PC-9 (cell line): ENCODE results near the gene SMIM20. TPM values are rescaled to one million over a fixed set of nuclear protein-coding genes. Genes with fewer than 3 reads are reported as not detected.

ENCODE experiments used
- BruUV-seq: library from RNA; stranded (reverse); fragments of 400-500 nt; replicated peaks from 2 replicates; lab custom pipeline; 2021; lab: Mats Ljungman, UMichigan
- CTCF ChIA-PET: fragments of 300-600 bp; sonication (Branson Sonifier 250); formaldehyde crosslinking; loops from one replicate; lab custom pipeline; 2022; ENCODE audit warnings: antibody characterized with exemption; lab: Charles Lee
- POLR2A ChIA-PET: fragments of 300-600 bp; sonication (Branson Sonifier 250); formaldehyde crosslinking; loops from one replicate; lab custom pipeline; 2022; ENCODE audit warnings: antibody characterized with exemption; ENCODE audit not compliant: unreplicated experiment; lab: Charles Lee
- DNase-seq, 2 experiments: peaks; one replicate each; pipeline versions ENCODE4 v3.0.0 to v3.0.0-alpha.2; 2015 to 2022; ENCODE audit warnings: mixed read lengths in 1 of 2
- H2AFZ ChIP-seq: fragments of 200-600 bp; sonication (generic); 2 replicates; pipeline ENCODE4 v1.8.1; 2017; ENCODE audit warnings: antibody characterized with exemption
- H3F3A ChIP-seq: fragments of 200-600 bp; sonication (generic); 2 replicates; pipeline ENCODE4 v1.8.1; 2017; ENCODE audit warnings: antibody characterized with exemption, mild to moderate bottlenecking, low read depth; ENCODE audit not compliant: insufficient read depth
- H3K27ac ChIP-seq: fragments of 200-600 bp; sonication (generic); 2 replicates; pipeline ENCODE4 v1.6.1; 2016; ENCODE audit warnings: mixed run types
- H3K27me3 ChIP-seq: fragments of 200-600 bp; sonication (generic); 2 replicates; pipeline ENCODE4 v1.6.1; 2016; ENCODE audit warnings: low read depth, mixed run types; ENCODE audit not compliant: insufficient read depth
- H3K36me3 ChIP-seq: fragments of 200-600 bp; sonication (generic); 2 replicates; pipeline ENCODE4 v1.6.1; 2016; ENCODE audit warnings: low read depth, mixed run types
- H3K4me1 ChIP-seq: fragments of 200-600 bp; sonication (generic); replicated peaks from 2 replicates; pipeline ENCODE4 v1.6.1; 2016; ENCODE audit warnings: mixed run types; ENCODE audit not compliant: insufficient read depth
- H3K4me2 ChIP-seq: fragments of 200-600 bp; sonication (generic); 2 replicates; pipeline ENCODE4 v1.6.1; 2017; ENCODE audit warnings: mixed run types
- H3K4me3 ChIP-seq: fragments of 200-600 bp; sonication (generic); 2 replicates; pipeline ENCODE4 v1.6.1; 2016; ENCODE audit warnings: mixed run types
- H3K79me2 ChIP-seq: fragments of 200-600 bp; sonication (generic); 2 replicates; pipeline ENCODE4 v1.6.1; 2017; ENCODE audit warnings: low read depth, mixed run types
- H3K9me2 ChIP-seq: fragments of 200-600 bp; sonication (generic); 2 replicates; pipeline ENCODE4 v1.8.1; 2017; ENCODE audit warnings: mild to moderate bottlenecking; ENCODE audit not compliant: insufficient read depth
- H3K9me3 ChIP-seq: fragments of 200-600 bp; sonication (generic); 2 replicates; pipeline ENCODE4 v1.8.1; 2016; ENCODE audit warnings: low read depth; ENCODE audit not compliant: insufficient read depth
- H4K20me1 ChIP-seq: fragments of 200-600 bp; sonication (generic); 2 replicates; pipeline ENCODE4 v1.8.1; 2017; ENCODE audit not compliant: insufficient read depth
- EZH2 ChIP-seq: fragments of 200-600 bp; sonication (generic); IDR thresholded peaks from 2 replicates; pipeline ENCODE4 v1.8.0; 2017; ENCODE audit warnings: antibody characterized with exemption, low read depth
- intact Hi-C: fragments of 100-400 bp; cut with micrococcal nuclease; formaldehyde crosslinking; loops from one replicate; pipeline ENCODE4 v1.10.0; 2022; ENCODE audit not compliant: unreplicated experiment
- total RNA-seq: library from RNA; stranded (reverse); gene quantifications from 2 replicates; pipeline ENCODE4 v1.2.3, GENCODE V29; 2021
- TF ChIP-seq, protein P1 (sequence below): fragments of 200-600 bp; sonication (generic); conservative IDR thresholded peaks from 2 replicates; pipeline ENCODE4 v1.6.1; 2017; ENCODE audit warnings: mixed run types, antibody characterized with exemption, mild to moderate bottlenecking, moderate library complexity

SMIM20 gene
- total RNA-seq, 1 experiment from 2014 or later, result 44.2 TPM

DNA sequence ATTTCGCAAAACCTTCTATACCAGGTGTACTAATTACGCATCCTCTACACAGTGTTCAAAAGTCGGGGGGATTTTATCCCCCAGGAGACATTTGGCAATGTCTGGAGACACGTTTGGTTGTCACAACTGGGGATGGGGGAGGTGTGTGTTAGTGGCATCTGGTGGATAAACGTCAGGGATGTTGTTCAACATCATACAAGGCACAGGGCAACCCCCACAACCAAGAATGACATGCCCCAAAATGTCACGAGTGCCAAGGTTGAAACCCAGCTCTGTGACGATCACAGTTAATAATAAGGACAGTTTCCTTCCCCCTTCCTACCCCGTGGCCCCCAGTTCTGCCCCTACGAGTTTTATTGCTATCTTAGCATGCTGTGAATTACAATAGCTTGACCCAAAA lies 35.3 kb upstream of the SMIM20 start:
- no peak overlapping the region for H3K4me3 ChIP-seq
- no peaks in the 10 kb centered on the region for H4K20me1 ChIP-seq
- no peaks in the 10 kb centered on the region for H3K27me3 ChIP-seq
- no peak for TF ChIP-seq EZH2
- TF ChIP-seq, protein P1, sequence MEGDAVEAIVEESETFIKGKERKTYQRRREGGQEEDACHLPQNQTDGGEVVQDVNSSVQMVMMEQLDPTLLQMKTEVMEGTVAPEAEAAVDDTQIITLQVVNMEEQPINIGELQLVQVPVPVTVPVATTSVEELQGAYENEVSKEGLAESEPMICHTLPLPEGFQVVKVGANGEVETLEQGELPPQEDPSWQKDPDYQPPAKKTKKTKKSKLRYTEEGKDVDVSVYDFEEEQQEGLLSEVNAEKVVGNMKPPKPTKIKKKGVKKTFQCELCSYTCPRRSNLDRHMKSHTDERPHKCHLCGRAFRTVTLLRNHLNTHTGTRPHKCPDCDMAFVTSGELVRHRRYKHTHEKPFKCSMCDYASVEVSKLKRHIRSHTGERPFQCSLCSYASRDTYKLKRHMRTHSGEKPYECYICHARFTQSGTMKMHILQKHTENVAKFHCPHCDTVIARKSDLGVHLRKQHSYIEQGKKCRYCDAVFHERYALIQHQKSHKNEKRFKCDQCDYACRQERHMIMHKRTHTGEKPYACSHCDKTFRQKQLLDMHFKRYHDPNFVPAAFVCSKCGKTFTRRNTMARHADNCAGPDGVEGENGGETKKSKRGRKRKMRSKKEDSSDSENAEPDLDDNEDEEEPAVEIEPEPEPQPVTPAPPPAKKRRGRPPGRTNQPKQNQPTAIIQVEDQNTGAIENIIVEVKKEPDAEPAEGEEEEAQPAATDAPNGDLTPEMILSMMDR, result no peak
- H2AFZ ChIP-seq, result no peak overlapping the region
- ChIA-PET POLR2A (no interaction called here), CTCF (no interaction called here)
- DNase-seq, result no peak
- no peaks in the 10 kb centered on the region for H3F3A ChIP-seq
- H3K79me2 ChIP-seq, result no peaks in the 10 kb centered on the region
- no peaks in the 10 kb centered on the region for H3K9me3 ChIP-seq
- no peak overlapping the region for H3K27ac ChIP-seq
- BruUV-seq, result no TSS peak
- no peaks in the 10 kb centered on the region for H3K9me2 ChIP-seq
- H3K36me3 ChIP-seq, result no peaks in the 10 kb centered on the region
- intact Hi-C loops, result no loop called here
- no peaks in the 10 kb centered on the region for H3K4me1 ChIP-seq
- H3K4me2 ChIP-seq, result no peak overlapping the region

DNA sequence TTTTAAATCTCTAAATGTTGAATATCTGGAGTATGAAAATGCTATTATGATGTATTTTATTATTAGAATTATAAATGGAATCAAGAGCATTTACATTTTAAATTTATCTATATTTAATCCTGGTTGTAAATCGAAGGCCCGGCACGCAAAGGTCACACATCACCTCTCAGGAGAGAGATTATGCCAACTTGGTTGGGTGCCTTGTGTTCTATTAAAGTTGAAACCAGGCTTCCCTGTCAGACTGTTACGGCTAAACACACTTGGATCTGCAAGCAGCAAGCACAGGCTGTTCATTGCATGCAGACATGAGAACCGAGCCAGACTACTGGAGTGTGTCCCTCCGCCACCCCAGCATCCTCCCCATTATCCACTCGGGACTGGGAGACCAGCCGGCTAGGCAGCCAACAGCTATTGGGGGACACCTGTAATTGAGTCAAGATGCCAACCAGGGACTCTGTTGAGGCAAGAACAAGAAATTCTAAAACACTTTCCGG lies 34.9 kb upstream of the SMIM20 start:
- DNase-seq, result no peak
- no TSS peak for BruUV-seq
- Histone ChIP-seq H3K4me3 (no peak overlapping the region), H4K20me1 (no peaks in the 10 kb centered on the region), H3K9me2 (no peaks in the 10 kb centered on the region), H3K79me2 (no peaks in the 10 kb centered on the region), H3K27ac (no peak overlapping the region), H3K27me3 (no peaks in the 10 kb centered on the region), H3K36me3 (no peaks in the 10 kb centered on the region), H3K4me2 (no peak overlapping the region), H2AFZ (no peak overlapping the region), H3K9me3 (no peaks in the 10 kb centered on the region), H3K4me1 (no peaks in the 10 kb centered on the region), H3F3A (no peaks in the 10 kb centered on the region)
- POLR2A ChIA-PET, result no interaction called here
- CTCF ChIA-PET, result no interaction called here
- TF ChIP-seq, protein P1, result no peak
- TF ChIP-seq EZH2, result no peak
- intact Hi-C loops, result no loop called here

DNA sequence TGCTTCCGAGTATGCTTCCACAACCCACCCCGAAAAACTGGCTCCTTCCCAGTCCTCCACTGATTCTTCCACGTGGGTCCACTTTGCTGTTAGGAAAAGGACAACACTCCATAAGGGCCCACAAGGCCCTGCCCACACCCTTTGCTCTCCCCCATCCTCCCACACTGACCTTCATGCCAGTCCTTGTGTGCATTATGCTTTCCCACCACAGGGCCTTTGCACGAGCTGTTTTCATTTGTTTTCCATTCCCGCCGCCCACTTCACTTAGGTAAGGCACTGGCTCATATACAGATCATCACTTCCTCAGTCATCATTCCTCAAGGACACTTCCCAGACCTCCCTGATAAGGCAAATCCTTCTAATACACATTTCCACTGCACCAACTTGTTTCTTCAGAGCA lies 34.4 kb upstream of the SMIM20 start:
- ChIA-PET CTCF (no interaction called here), POLR2A (no interaction called here)
- H3K79me2 ChIP-seq, result no peaks in the 10 kb centered on the region
- H3K36me3 ChIP-seq, result no peaks in the 10 kb centered on the region
- TF ChIP-seq, protein P1, result no peak
- no peak for TF ChIP-seq EZH2
- no peak overlapping the region for H3K27ac ChIP-seq
- no peak overlapping the region for H3K4me2 ChIP-seq
- H3K9me3 ChIP-seq, result no peaks in the 10 kb centered on the region
- no peaks in the 10 kb centered on the region for H4K20me1 ChIP-seq
- H3K4me3 ChIP-seq, result no peak overlapping the region
- DNase-seq, result no peak
- H3K4me1 ChIP-seq, result no peaks in the 10 kb centered on the region
- H3F3A ChIP-seq, result no peaks in the 10 kb centered on the region
- BruUV-seq, result no TSS peak
- H2AFZ ChIP-seq, result no peak overlapping the region
- no peaks in the 10 kb centered on the region for H3K27me3 ChIP-seq
- H3K9me2 ChIP-seq, result no peaks in the 10 kb centered on the region
- intact Hi-C loops, result no loop called here
